Natural killer cell (primary cell): Measurements from ENCODE around the gene SLC25A21. TPM values are rescaled to one million over a fixed set of nuclear protein-coding genes. Genes with fewer than 3 reads are reported as not detected.

Source experiments
- ATAC-seq, 3 donors: fragments of 150-1000 bp in 2 of 3; fragments of 200-7000 bp in 1 of 3; cut with Tn5 transposase; 1 replicate in 1 of 3; 2 replicates in 2 of 3; pipeline ENCODE4 v1.10.0; 2021; ENCODE audit warnings: mild to moderate bottlenecking in 2 of 3, moderate library complexity in 2 of 3
- DNase-seq, 2 donors: peaks; one replicate each; pipeline versions ENCODE4 v3.0.0 to v3.0.0-alpha.2; 2013 to 2021; ENCODE audit warnings: mixed read lengths in 1 of 2
- H3K27ac ChIP-seq: one replicate; pipeline ENCODE4 v1.5.1; 2013; ENCODE audit warnings: mild to moderate bottlenecking, low read length
- H3K27me3 ChIP-seq: one replicate; pipeline ENCODE4 v1.6.1; 2013; ENCODE audit warnings: low read length; ENCODE audit not compliant: control insufficient read depth, insufficient read depth
- H3K36me3 ChIP-seq: one replicate; pipeline ENCODE4 v1.6.1; 2013; ENCODE audit warnings: low read length; ENCODE audit not compliant: control insufficient read depth, insufficient read depth
- H3K4me1 ChIP-seq: one replicate; pipeline ENCODE4 v1.6.1; 2013; ENCODE audit warnings: low read length; ENCODE audit not compliant: control insufficient read depth, insufficient read depth
- H3K4me3 ChIP-seq: one replicate; pipeline ENCODE4 v1.5.1; 2013; ENCODE audit warnings: low read length
- H3K9me3 ChIP-seq: one replicate; pipeline ENCODE4 v1.6.1; 2013; ENCODE audit warnings: low read length; ENCODE audit not compliant: control insufficient read depth, insufficient read depth
- H3K27ac Mint-ChIP-seq, 2 donors: one replicate each; pipeline ENCODE4 v1.8.0; 2022; ENCODE audit warnings: mild to moderate bottlenecking in 2 of 2, mixed read lengths in 2 of 2, moderate library complexity in 1 of 2
- H3K27me3 Mint-ChIP-seq, 2 donors: one replicate each; pipeline ENCODE4 v1.8.0; 2022; ENCODE audit warnings: low read depth in 2 of 2, mixed read lengths in 2 of 2
- H3K36me3 Mint-ChIP-seq: one replicate; pipeline ENCODE4 v1.8.0; 2022; ENCODE audit warnings: mixed read lengths
- H3K4me1 Mint-ChIP-seq, 2 donors: one replicate each; pipeline ENCODE4 v1.8.0; 2022; ENCODE audit warnings: mixed read lengths in 2 of 2
- H3K4me3 Mint-ChIP-seq: one replicate; pipeline ENCODE4 v1.8.0; 2022; ENCODE audit warnings: mild to moderate bottlenecking, moderate library complexity, mixed read lengths
- H3K9me3 Mint-ChIP-seq, 2 donors: one replicate each; pipeline ENCODE4 v1.8.0; 2022; ENCODE audit warnings: mixed read lengths in 2 of 2
- CTCF ChIP-seq: fragments of 200-600 bp; IDR thresholded peaks from one replicate; pipeline ENCODE4 v1.8.0; 2022; ENCODE audit warnings: antibody characterized with exemption
- WGBS: methylation state at CpG from one replicate; pipeline ENCODE4 v1.1.7; 2013; ENCODE audit warnings: missing lambda C conversion rate; ENCODE audit not compliant: insufficient coverage; 5-methylcytosine and 5-hydroxymethylcytosine counted together
- intact Hi-C: fragments of 100-400 bp; cut with micrococcal nuclease; formaldehyde crosslinking; loops from one replicate; pipeline ENCODE4 v1.14.2; 2022
- total RNA-seq, 4 donors: library from RNA; stranded (reverse); fragments of 120-200 nt in 1 of 4; gene quantifications; one replicate each; pipeline versions ENCODE4 v1.2.3 to v1.2.4, GENCODE V29; 2013 to 2022

Gene SLC25A21
- total RNA-seq, 3 donors from 2014 or later (not counting 1 experiment from before 2014, with no cell fraction given): not detected

GRCh38 chr14:37051680-37052079 is 120.7 kb downstream of the SLC25A21 start:
- Mint-ChIP-seq H3K9me3 (peaks cover 14 to 19% of the 10 kb centered on the region in 2 donors), H3K4me3 (no peak overlapping the region), H3K36me3 (no peaks in the 10 kb centered on the region), H3K27ac (no peak overlapping the region), H3K27me3 (no peaks in the 10 kb centered on the region), H3K4me1 (no peaks in the 10 kb centered on the region)
- Histone ChIP-seq H3K27me3 (no peaks in the 10 kb centered on the region), H3K4me1 (no peaks in the 10 kb centered on the region), H3K36me3 (no peaks in the 10 kb centered on the region), H3K9me3 (no peaks in the 10 kb centered on the region), H3K27ac (no peak overlapping the region), H3K4me3 (no peak overlapping the region)
- intact Hi-C loops: no loop called here
- TF ChIP-seq CTCF: no peak
- WGBS: 91% methylated on average over 5 of the region's 5 CpGs
- ATAC-seq: no peak
- no peak for DNase-seq

GRCh38 chr14:37051153-37051552 is 121.3 kb downstream of the SLC25A21 start:
- Mint-ChIP-seq H3K4me1 (no peaks in the 10 kb centered on the region), H3K27ac (no peak overlapping the region), H3K36me3 (no peaks in the 10 kb centered on the region), H3K4me3 (no peak overlapping the region), H3K9me3 (peaks cover 11 to 16% of the 10 kb centered on the region in 2 donors), H3K27me3 (no peaks in the 10 kb centered on the region)
- ATAC-seq (no peak), DNase-seq (no peak)
- 80% methylated on average over 1 of the region's 2 CpGs for WGBS
- no peaks in the 10 kb centered on the region for H3K27me3 ChIP-seq
- TF ChIP-seq CTCF: no peak
- H3K36me3 ChIP-seq: no peaks in the 10 kb centered on the region
- H3K4me3 ChIP-seq: no peak overlapping the region
- H3K9me3 ChIP-seq: no peaks in the 10 kb centered on the region
- intact Hi-C loops: no loop called here
- no peak overlapping the region for H3K27ac ChIP-seq
- no peaks in the 10 kb centered on the region for H3K4me1 ChIP-seq

- DNase-seq: no peak
- Histone ChIP-seq H3K27ac (no peak overlapping the region), H3K9me3 (no peaks in the 10 kb centered on the region), H3K4me3 (no peak overlapping the region), H3K4me1 (no peaks in the 10 kb centered on the region), H3K27me3 (no peaks in the 10 kb centered on the region), H3K36me3 (no peaks in the 10 kb centered on the region)
- TF ChIP-seq CTCF: no peak
- no peak overlapping the region for H3K4me3 Mint-ChIP-seq
- no peak overlapping the region for H3K27ac Mint-ChIP-seq
- no peak for ATAC-seq
- peaks cover 5 to 8% of the 10 kb centered on the region in 2 donors for H3K9me3 Mint-ChIP-seq
- intact Hi-C loops: no loop called here
- no peaks in the 10 kb centered on the region for H3K36me3 Mint-ChIP-seq
- H3K4me1 Mint-ChIP-seq: no peaks in the 10 kb centered on the region
- H3K27me3 Mint-ChIP-seq: no peaks in the 10 kb centered on the region
These were observed 123.7 kb downstream of the SLC25A21 start for GRCh38 chr14:37048666-37049071.

GRCh38 chr14:37047996-37048395 is 124.4 kb downstream of the SLC25A21 start:
- TF ChIP-seq CTCF: no peak
- no peak overlapping the region for H3K27ac ChIP-seq
- no peak overlapping the region for H3K4me3 ChIP-seq
- Mint-ChIP-seq H3K4me3 (no peak overlapping the region), H3K4me1 (no peaks in the 10 kb centered on the region), H3K27me3 (no peaks in the 10 kb centered on the region), H3K9me3 (peaks cover 7 to 9% of the 10 kb centered on the region in 2 donors), H3K36me3 (no peaks in the 10 kb centered on the region), H3K27ac (no peak overlapping the region)
- no peak for ATAC-seq
- 70% methylated on average over 4 of the region's 4 CpGs for WGBS
- no peaks in the 10 kb centered on the region for H3K9me3 ChIP-seq
- no peaks in the 10 kb centered on the region for H3K4me1 ChIP-seq
- no peak for DNase-seq
- intact Hi-C loops: no loop called here
- no peaks in the 10 kb centered on the region for H3K27me3 ChIP-seq
- H3K36me3 ChIP-seq: no peaks in the 10 kb centered on the region
